HG02588 (cell line): ENCODE results near the gene ANKRD10.
"Not testable (repeated sequence)": the region's sequence is repeated elsewhere in the genome, so short reads cannot be mapped to it uniquely, and the experiment has no call there.

Source experiments
- ATAC-seq: cut with Tn5 transposase; IDR thresholded peaks from one replicate; pipeline ENCODE4 v1.9.1; 2021; ENCODE audit warnings: mild to moderate bottlenecking, moderate library complexity; ENCODE audit not compliant: unreplicated experiment

Gene ANKRD10

DNA sequence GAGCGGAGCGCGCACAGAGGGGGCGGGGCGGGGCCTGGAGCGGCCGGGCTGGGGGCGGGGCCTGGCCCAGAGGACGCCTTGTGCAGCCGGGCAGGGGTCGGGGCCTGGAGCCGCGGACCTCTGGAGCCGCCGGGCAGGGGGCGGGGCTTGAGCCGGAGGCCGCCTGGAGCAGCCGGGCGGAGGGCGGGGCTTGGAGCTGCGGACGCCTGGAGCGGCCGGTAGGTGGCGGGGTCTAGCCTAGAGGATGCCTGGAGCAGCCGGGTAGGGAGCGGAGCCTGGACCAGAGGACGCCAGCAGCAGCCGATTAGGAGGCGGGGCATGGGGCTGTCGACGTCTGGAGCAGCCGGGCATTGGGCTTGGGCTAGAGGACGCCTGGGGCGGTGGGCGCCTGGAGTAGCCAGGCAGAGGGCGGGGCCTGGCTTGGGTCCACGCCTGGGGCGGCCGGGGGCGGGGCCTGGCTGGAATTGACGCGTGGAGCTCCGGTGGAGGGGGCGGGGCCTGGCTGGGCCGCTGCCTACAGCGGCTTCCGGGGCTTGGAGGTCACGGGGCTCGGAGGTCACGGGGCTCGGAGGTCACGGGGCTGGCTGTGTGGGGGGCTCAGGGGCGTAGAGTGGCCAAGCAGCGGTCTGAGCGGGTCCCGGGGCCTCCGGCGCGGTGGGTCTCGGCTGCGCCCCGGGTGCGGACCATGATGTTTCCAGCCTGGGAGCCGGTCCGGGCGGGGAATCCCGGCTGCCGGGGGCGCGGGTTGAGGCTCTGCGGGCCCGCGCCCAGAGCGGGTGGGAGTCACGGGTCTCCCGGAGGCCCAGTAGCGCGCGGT lies at the start of gene ANKRD10:
Gene ANKRD10, minus strand, starts transcription at position 13 of the 817 bp plus-strand sequence. CDS start 135 bp downstream, outside the sequence.
- peak; percentile 77 for ATAC-seq

DNA sequence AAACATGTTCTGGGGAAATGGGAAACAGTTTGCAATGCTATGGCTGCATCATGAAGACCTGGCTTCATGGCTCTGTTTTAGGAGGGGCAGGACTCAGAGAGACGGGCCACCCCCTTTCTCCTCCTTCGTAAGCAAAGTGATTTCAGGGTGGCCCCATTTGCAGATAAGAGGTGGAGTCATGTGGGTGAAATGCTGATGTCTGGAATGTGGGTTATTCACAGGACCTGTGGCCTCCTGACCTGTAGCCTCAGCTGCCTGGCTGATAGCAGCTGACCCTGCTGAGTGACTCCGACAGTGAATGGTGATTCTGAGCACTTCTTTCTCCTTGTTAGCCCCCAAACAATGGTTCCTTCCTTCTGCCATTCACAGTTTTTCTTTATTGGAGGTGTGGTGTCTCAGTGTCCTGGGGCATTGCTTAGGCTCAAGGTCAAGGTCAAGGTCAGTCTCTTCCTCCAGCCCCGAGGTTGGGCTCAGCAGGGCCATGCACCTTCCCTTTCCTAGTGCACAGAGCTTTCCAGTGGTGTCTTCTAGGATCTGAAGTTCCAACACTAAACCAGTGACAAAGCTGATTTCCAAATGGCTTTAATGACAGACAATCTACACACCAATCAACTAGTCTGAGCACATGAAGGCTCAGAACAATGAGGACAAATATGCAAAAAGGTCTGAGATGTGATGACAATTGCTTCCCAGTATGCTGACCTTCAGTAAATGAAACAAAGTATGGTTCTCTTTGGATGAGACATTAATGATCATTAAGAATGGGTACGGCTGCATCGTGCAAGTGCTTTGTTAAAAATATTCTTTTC lies 49.6 kb upstream of the ANKRD10 start:
- ATAC-seq: no peak

DNA sequence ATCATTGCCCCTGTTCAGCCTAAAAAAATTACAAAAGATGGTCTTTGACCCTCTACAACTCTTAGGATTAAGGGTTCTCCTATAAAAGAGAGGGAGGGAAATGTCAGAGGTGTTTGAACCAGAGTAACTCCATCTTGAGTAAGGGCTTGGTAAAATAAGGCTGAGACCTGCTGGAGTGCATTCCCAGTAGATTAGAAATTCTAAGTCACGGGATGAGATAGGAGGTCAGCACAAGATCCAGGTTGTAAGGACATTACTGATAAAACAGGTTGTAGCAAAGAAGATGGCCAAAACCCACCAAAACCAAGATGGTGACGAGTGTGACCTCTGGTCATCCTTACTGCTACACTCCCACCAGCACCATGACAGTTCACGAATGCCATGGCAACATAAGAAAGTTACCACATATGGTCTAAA lies 48.7 kb upstream of the ANKRD10 start:
- ATAC-seq: no peak

DNA sequence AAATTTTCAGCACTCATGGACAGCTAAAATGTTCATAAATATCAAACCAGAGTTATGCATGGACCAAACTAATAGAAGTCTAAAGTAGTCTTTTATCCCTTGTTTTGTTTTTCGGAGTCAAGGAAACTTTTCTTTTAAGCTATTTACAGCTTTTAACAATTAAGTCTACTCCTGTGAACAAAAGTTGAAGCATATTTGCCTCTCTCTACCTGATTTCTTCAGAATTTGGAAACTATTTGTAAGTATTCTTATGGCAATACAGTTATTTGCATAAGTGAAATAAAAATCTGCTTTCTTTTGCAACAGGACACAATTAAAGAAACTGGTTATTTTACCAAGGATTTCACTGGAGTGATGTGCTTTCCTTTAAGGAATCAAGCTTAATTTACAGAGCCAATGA lies 47.1 kb upstream of the ANKRD10 start:
- ATAC-seq: no peak

DNA sequence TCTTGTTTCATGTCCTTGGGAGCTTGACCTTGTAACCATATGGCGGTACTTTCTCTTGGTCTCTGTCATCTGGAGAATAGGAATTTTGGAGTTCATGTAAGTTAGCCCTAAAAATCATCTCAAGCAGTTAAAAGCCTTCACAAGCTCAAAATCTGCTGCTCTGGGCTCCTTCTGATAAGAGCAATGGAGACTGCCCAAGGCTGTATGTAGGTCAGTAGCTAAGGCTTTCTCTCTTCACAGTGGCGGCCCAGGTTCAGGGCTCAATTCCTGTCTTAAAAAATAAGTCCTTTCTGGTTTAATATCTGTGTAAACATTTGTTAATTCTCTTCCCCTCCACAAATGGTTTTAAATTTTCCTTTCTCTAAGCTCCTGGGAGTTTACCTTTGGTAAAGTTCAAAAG lies 45.3 kb upstream of the ANKRD10 start:
- no peak for ATAC-seq

DNA sequence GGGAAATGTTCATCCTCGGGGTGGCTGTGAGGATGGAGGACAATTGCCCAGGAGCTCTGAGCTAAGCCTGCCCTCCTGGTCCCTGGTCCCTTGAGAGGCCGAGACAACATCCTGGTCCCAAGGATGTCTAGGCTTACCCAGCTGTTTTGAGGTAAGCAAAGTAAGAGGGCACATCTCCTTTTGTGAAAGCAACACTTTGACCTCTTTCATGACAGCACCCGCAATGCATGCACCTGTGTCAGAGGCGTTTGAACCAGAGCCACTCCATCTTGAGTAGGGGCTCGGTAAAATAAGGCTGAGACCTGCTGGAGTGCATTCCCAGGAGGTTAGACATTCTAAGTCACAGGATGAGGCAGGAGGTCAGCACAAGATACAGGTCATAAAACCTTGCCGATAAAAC lies 43.1 kb upstream of the ANKRD10 start:
- ATAC-seq: no peak

DNA sequence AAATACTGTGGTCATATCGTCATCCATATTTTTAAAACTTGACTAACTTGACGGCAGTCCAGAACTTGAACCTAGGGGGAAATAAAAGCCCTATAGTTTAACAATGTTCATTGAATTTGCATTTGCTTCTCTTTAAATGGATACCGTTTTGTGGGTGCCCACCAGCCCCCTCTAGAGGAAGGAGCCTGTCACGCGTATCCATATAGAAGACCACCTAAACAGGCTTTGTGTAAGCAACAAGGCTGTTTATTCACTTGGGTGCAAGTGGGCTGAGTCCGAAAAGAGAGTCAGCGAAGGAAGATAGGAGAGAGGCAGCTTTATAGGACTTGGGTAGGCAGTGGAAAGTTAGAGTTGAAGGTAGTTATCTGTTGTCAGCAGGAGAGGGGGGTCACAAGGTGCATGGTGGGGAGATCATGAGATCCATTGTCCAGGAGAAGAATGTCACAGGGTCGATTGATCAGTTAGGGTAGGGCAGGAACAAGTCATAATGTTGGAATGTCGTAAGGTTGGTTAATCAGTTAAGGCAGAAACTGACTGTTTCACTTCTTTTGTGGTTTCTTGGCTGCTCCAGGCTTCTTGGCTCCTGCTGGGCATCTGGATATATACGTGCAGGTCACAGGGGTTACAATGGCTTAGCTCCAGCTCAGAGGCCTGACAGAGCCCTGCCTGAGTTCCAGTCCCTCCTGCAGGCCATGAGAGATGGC lies 42.5 kb upstream of the ANKRD10 start:
- no peak for ATAC-seq

DNA sequence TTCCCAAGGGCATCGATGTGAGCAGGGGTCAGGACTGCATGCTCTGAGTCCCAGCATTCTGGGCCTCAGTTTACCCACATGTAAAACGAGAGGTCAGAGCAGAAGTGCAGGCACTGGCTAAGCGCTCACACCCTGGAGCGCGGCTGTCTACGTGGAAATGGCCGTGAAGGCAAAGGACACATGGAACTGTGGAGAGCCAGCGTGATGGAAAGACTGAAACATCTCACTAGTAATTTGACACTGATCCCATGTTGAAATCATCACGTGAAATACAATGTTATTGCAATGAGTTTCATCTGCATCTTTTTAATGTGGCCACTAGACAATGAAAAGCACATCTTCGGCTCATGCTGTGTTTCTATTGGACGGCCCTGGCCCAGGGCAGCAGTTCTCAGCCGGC lies 41.3 kb upstream of the ANKRD10 start:
- ATAC-seq: not testable (repeated sequence)

DNA sequence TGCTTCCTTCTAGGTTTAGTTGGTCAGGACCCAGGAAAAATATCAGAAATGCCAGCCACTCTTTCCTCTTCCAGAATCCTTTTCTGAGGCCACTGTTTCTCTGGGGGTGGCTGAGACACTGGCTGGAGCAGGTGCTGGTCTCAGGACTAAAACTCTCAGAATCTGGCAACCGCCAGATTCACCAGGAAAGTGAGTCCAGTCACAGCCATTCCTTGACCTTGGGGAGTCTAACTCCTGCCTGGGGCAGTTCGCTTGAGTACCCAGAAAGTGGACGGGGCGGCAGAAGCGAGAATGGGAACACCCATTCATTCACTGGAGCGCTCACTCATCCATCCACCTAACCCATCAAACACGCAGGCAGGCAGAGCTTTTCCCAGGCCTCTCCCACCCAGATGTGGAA lies 40.7 kb upstream of the ANKRD10 start:
- ATAC-seq: not testable (repeated sequence)

DNA sequence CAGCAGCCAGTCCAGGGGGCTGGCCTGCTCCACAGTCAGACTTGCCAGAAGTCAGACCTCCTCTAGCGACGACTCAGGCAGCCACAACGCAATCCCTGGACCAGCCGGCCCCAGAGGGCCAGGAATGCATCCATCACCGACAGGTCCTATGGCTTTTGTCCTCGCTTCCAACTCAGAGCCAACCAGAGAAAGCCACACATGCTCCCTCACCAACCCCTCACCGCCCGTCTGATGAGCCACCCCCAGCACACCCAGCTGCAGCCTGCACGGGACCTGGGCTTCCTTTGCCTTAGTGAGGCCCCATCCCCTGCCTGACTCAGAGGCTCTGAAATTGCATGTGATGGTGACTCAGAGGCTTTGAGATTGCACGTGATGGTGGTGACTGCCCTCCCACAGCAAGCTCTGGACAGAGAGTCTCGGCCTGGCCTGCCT lies 40.2 kb upstream of the ANKRD10 start:
- ATAC-seq: not testable (repeated sequence)

DNA sequence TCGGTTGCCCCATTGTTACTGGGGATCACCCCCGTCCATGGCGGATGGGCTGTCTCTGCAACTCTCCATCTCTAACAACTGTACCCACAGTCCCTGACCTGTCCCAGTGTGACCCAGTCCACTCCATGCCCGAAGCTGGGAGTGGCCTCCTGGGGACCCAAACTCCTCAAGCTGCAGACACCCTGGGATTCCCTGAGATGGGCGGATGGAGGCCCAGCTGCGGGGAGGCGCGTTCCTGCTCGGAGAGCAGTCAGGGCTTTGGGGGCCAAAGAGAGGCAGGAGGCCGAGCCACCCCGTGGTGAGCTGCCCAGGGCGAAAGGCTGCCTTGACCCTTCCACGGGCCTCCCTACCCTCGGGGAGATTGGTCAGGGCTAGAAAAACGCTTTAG lies 39.7 kb upstream of the ANKRD10 start:
- ATAC-seq: not testable (repeated sequence)

DNA sequence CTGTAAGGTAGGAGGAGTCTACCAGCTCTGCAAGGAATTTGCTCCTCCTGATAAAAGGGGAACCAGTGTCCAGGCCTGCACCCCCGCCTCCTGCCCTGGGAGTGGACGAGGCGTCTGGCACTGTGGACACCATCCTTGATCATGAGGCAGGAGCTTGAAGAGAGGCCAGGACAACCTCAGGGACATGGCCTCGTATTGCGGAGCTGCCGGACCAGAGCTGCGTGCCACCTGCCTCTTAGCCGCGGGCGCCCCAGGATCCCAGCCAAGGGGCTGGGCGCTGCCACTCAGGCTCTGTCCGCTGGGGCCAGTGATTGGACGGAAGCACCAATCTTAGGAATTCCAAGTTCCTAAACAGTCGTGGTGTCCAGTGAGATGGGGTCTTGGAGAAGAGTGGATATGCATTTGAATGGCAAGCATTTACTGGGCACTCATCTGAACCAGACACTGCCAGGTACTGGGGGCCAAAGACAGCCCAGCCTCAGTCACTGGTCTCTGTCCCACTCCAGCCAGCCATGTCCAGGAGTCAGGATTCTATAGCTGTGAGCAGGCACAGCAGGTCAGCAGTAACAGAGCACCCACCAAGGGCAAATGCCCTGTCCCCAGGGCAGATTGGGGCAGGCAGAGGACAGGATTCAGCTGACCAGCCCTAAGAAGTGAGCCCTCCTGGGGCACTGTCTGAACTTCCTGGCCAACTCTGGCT lies 39.1 kb upstream of the ANKRD10 start:
- no peak for ATAC-seq

DNA sequence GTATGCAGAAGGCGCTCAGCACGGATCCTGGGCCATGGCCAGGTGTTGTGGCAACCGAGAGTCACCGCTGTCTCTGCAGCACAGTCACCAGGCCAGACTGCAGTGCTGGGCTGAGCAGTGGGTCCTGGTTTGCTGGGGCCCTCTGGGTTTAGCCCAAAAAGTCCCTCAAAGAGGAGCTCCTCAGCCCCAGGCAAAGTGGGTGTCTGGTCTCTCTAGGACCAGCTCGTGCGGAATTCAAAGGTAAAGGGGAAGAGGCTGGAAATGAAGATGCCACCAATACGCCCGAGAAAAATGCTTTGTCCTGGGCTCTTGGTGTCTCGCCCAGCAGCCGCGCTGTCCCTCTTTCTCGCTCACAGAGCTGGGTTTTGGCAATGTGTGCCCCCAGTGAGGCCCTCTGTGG lies 38.5 kb upstream of the ANKRD10 start:
- no peak for ATAC-seq

DNA sequence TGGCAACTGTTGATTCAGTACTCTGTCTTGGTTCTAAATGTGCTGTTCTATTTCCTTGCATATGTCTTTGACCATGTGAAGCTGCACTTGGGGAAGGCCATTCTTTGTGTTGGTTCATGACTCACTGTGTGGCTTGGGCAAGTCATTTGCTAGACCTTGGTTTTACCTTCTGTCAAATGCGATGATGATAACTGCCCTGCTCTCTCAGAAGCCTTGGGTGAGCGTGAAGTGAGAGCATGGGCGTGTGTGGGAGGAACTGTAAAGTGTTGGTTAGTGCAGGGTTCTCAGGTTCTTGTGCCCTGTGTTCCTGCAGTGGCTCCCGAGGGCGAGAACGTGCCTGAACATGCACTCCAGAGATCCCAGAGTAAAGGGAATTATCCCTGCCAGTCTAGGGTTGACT lies 37.3 kb upstream of the ANKRD10 start:
- ATAC-seq: peak; percentile 72

DNA sequence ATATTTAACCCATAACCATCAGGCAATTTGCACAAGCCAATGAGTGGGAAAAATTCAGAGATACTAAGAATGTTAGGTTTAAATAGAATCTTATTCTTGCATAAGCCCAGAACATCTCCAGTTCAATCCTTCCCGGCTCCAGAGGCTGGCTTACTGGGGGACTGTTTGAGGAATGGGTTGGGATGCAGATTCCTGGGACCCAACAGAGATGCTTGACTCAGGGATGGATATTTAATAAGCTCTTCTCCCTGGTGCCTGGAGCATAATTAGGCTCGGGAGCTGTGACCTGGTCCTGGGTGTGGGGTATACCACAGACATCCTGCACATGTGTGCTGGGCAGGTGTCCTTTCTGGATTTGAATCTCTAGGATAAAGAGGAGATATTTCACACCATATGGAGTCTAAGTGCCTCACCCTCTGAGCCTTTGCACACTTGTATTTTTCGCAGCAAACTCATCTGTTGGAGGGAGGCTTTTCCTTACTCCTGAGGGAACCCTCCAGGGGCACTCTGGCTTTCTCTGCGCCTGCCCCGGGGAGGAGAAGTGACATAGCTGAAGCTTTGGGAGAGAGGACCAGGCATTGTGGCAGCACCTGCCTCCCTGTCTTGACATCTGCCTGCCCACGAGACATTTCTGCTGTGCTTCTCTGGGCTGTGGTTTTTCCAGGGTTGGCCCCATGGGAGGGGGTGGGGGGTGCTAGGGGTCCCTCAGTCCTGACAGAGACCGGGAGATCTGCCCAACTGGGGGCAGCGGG lies 36.1 kb upstream of the ANKRD10 start:
- no peak for ATAC-seq

DNA sequence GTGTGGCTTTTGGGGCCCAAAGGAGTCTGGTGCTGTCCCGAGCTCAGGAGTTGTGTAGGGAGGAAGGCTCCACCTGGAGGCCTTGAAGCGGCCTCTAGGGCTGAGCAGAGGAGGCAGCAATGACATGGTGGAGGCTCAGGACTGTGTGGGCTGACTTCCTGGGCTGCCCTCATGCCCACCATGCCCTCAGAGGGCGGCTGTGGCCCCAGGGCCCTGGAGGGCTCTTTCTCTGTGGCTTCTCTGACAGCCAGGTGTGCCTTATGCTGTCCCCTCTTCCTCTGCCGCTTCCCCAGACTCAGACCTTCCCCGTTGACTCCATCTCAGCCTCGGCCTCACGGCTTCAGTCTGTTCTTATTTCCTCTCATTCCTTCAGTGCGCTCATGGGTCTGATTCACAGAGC lies 35.5 kb upstream of the ANKRD10 start:
- ATAC-seq: no peak

DNA sequence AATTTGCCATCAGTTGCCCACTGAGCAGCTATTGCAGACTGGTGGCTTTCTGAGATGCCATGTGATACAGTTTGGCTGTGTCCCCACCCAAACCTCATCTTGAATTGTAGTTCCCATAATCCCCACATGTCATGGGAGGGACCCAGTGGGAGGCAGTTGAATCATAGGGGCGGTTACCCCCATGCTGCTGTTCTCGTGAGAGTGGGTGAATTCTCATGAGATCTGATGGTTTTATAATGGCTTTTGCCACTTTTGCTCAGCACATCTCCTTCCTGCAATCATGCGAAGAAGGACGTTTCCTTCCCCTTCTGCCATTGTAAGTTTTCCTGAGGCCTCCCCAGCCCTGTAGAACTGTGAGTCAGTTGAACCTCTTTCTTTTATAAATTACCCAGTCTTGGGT lies 34.8 kb upstream of the ANKRD10 start:
- no peak for ATAC-seq

DNA sequence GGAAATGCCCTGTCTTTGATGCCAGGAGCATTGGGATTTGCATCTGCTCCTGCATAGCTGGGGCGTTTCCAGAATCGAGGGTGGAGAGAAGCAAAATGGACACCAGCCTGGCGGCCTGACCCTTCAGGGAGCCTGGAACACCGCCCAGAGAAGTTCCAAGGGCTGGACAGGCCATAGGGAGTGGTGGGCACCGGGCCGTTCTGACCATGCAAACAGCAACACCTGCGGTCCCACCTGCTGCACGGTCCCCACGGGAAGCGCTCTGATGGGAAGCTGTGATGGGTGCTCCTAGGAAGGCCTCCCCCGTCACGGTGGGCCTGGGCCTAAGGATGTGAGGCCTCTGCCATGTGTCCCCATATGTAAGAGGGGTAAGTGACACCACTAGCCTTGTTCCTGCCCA lies 34.2 kb upstream of the ANKRD10 start:
- ATAC-seq: no peak

DNA sequence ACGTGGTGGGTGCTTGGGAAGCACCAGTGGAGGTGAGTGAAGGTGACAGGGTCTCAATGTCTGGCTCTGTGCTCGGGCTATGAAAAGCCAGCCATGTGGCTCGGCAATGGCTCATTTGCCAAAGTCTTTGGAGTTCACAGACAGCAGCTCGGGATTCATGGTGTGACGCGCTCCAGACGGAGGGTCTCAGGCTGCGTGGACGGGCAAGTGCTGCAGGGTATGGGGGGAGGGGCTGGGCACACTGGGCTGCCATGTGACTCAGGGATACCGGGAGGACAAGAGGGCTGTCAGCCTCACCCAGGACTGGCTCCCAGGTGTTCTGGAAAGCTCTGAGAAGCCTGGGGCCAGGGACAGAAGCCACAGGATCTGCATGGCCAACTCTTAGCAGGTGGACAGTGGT lies 32.5 kb upstream of the ANKRD10 start:
- not testable (repeated sequence) for ATAC-seq

DNA sequence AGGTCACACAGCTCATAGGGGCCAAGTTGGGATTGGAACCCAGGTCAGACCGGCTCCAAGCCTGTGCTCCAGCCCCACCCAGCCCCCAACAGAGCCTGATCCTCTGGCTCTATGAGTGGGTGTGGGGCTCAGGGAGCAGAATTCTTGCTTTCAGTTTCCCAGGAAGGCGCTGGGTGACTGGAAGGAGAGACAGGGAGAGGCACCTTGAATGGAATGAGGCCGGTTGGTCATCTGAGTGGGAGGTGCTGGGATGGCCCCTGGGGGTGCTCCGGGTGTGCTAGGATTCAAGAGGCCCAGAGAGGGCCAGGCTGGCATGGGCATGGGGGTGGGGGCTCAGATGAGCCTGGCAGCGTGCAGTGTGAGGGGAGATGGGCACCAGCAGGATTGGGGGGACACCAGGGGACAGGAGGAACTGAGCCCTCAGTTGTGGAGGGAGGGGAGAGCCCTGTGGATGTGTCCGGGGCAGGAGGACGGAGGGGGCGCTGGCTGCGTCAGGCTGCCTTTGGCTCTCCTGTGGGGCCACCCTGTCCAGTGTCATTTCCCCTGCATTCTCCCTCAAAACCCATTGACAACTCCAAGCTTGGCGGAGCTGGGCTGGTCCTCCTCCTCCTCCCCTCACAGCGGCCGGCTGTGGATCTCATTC lies 31.2 kb upstream of the ANKRD10 start:
- ATAC-seq: no peak
